Dermis blood vessel endothelial cell (primary cell): ENCODE results near the gene LHFPL3. TPM values are rescaled to one million over a fixed set of nuclear protein-coding genes. Genes with fewer than 3 reads are reported as not detected.
A peak's percentile ranks its signal among the peaks of the same experiment; 100 is the strongest.

Source experiments
- DNase-seq: peaks from one replicate; pipeline ENCODE4 v3.0.0; 2010
- total RNA-seq: library from RNA; depleted of rRNA; stranded (reverse); fragments of >200 nt; gene quantifications from 2 replicates; pipeline ENCODE4 v1.2.3, GENCODE V29; 2014

LHFPL3 gene
- total RNA-seq, 1 donor from 2014 or later = not detected

GRCh38 chr7:104850374-104850773, 522.0 kb downstream of the LHFPL3 start:
- DNase-seq = no peak

GRCh38 chr7:104851268-104851667, 522.9 kb downstream of the LHFPL3 start:
- no peak for DNase-seq

- no peak for DNase-seq
Measured at GRCh38 chr7:104852386-104852785, 524.0 kb downstream of the LHFPL3 start.

GRCh38 chr7:104855861-104856260, 527.5 kb downstream of the LHFPL3 start:
- no peak for DNase-seq

GRCh38 chr7:104857458-104858425, 529.3 kb downstream of the LHFPL3 start:
- no peak for DNase-seq

GRCh38 chr7:104859754-104860426, 531.5 kb downstream of the LHFPL3 start:
- no peak for DNase-seq

GRCh38 chr7:104861729-104862390, 533.5 kb downstream of the LHFPL3 start:
- no peak for DNase-seq

- peak; percentile 19 for DNase-seq
Measured at GRCh38 chr7:104862719-104863118, 534.3 kb downstream of the LHFPL3 start.

- DNase-seq = no peak
Measured at GRCh38 chr7:104873401-104873800, 545.0 kb downstream of the LHFPL3 start.

- DNase-seq = no peak
Measured at GRCh38 chr7:104878577-104878976, 550.2 kb downstream of the LHFPL3 start.

- no peak for DNase-seq
Measured at GRCh38 chr7:104883248-104883717, 554.9 kb downstream of the LHFPL3 start.

- DNase-seq = peak; percentile 95
Measured at GRCh38 chr7:104883718-104884452, 555.5 kb downstream of the LHFPL3 start.

GRCh38 chr7:104886651-104887050, 558.2 kb downstream of the LHFPL3 start:
- DNase-seq = no peak

- no peak for DNase-seq
Measured at GRCh38 chr7:104890216-104890615, 561.8 kb downstream of the LHFPL3 start.

GRCh38 chr7:104891949-104892348, 563.5 kb downstream of the LHFPL3 start:
- no peak for DNase-seq

- no peak for DNase-seq
Measured at GRCh38 chr7:104894314-104894713, 565.9 kb downstream of the LHFPL3 start.

- DNase-seq = no peak
Measured at GRCh38 chr7:104894726-104895521, 566.5 kb downstream of the LHFPL3 start.

- no peak for DNase-seq
Measured at GRCh38 chr7:104895522-104896236, 567.3 kb downstream of the LHFPL3 start.

- DNase-seq = no peak
Measured at GRCh38 chr7:104898434-104898833, 570.0 kb downstream of the LHFPL3 start.

GRCh38 chr7:104900525-104901239, 572.3 kb downstream of the LHFPL3 start:
- no peak for DNase-seq
